MM.1S (cell line): ENCODE results near the gene SCYL2.

ENCODE experiments used
- CTCF ChIP-seq: fragments of 300-600 bp; sonication (generic); IDR thresholded peaks from 2 replicates; pipeline ENCODE4 v1.5.1; 2016; ENCODE audit warnings: antibody characterized with exemption, low read length, mixed read lengths
- EZH2 ChIP-seq: fragments of 300-600 bp; sonication (generic); optimal IDR thresholded peaks from 2 replicates; pipeline ENCODE3; 2017; ENCODE audit warnings: low read depth, mild to moderate bottlenecking, antibody characterized with exemption, low read length, mixed read lengths
- EZH2phosphoT487 ChIP-seq: fragments of 300-600 bp; sonication (generic); IDR thresholded peaks from 2 replicates; pipeline ENCODE4 v1.6.1; 2018; ENCODE audit warnings: antibody characterized with exemption, low read length

- TF ChIP-seq CTCF = no peak
- TF ChIP-seq EZH2 = no peak
- TF ChIP-seq EZH2phosphoT487 = no peak
Measured at GRCh38 chr12:100326208-100326607, 59.2 kb downstream of the SCYL2 start.
